NCI-H128 (cell line): ENCODE measurements around the gene SEMA3B.
"Not testable (repeated sequence)": the region's sequence is repeated elsewhere in the genome, so short reads cannot be mapped to it uniquely, and the experiment has no call there.

Source experiments
- DNase-seq: peaks from one replicate; lab custom pipeline; 2025; ENCODE audit not compliant: unreplicated experiment; lab: John Stamatoyannopoulos, UW

Gene SEMA3B

DNA sequence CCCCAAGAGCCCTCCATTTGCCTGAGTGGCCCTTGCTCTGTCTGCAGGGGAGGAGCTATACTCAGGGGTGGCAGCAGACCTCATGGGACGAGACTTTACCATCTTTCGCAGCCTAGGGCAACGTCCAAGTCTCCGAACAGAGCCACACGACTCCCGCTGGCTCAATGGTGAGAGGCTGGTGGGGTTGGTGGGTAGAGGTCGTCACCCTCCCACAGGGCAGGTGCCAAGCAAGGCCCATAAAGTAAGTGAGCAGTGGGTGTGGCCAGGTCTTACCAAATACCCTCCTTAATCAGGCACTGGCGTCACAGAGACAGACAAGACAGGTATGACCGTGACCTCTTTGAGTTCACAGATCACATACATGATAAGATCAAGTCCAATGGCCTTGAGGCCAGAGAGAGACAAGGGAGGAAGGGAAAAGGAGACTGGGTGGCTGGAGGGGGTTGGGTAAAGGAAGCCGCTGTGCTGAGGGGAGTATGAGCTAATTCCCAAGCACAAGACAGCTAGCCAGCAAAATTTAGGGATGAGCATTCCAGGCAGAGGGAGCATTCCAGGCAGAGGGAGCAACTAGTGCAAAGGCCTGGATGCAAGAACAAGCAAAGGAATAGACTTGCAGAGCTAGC lies 2.5 kb downstream of the SEMA3B start:
- DNase-seq, result no peak

DNA sequence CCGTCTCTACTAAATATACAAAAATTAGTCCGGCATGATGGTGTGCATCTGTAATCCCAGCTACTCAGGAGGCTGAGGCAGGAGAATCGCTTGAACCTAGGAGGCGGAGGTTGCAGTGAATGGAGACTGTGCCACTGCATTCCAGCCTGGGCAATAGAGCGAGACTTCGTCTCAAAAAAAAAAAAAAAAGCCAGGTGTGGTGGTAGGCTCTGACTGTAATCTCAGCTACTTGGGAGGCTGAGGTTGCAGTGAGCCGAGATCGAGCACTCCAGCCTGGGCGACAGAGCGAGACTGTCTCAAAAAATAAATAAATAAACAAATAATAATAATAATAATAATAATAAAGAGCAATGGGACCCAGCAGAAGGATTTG lies 3.6 kb downstream of the SEMA3B start:
- not testable (repeated sequence) for DNase-seq

DNA sequence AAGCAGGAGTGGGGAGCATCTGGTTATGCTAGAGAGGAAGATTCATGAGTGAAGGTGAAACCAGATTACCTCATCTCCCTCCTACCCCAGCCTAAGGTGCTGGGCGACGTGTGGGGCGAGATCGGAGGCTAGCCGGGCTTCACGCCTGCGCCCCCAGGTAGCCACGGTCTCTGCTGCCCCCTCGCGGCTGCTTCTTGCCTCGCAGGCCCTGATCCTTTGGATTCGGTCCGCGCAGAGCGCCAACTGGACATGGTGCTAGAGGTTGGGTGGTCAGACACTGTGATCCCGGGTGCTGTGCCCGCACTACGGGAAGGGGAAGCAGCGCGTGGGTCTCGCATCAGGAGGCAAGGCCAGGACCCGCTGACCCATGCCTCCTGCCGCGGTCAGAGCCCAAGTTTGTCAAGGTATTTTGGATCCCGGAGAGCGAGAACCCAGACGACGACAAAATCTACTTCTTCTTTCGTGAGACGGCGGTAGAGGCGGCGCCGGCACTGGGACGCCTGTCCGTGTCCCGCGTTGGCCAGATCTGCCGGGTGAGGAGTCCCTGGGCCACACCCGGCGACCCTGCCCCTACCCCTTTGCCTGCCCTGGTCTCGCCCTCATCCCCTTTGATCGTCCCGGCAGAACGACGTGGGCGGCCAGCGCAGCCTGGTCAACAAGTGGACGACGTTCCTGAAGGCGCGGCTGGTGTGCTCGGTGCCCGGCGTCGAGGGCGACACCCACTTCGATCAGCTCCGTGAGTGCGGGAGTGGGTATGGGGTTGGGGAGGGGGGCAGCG lies 4.2 kb downstream of the SEMA3B start:
- DNase-seq, result peak; percentile 75

DNA sequence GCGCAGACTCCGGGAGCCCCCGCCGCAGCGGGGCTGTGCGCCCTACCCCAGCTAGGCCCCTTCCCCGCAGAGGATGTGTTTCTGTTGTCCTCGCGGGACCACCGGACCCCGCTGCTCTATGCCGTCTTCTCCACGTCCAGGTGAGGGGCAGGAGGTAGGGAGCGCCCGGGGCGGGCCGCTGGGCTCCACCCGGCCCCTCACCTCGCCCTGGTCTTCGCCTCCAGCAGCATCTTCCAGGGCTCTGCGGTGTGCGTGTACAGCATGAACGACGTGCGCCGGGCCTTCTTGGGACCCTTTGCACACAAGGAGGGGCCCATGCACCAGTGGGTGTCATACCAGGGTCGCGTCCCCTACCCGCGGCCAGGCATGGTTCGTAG lies 4.7 kb downstream of the SEMA3B start:
- no peak for DNase-seq

DNA sequence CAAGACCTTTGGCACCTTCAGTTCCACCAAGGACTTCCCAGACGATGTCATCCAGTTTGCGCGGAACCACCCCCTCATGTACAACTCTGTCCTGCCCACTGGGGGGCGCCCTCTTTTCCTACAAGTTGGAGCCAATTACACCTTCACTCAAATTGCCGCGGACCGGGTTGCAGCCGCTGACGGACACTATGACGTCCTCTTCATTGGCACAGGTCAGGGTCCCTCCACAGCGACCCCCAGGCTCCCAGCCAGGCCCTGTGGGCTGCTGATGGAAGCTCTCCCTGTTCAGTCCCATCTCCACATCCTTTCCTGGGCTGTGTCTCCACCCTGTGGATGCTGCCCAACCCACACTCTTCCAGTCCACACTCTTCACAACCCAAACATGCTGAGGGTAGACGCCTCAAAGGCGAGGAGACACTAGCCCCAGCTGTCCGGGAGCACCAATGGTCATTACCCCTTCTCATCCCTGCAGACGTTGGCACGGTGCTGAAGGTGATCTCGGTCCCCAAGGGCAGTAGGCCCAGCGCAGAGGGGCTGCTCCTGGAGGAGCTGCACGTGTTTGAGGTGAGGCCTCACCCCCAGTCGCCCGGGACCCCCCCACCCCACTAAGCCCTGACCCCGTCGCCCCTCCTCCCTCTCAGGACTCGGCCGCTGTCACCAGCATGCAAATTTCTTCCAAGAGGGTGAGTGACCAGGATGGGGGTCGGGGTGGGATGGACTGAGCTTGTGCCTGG lies 5.6 kb downstream of the SEMA3B start:
- DNase-seq, result no peak

DNA sequence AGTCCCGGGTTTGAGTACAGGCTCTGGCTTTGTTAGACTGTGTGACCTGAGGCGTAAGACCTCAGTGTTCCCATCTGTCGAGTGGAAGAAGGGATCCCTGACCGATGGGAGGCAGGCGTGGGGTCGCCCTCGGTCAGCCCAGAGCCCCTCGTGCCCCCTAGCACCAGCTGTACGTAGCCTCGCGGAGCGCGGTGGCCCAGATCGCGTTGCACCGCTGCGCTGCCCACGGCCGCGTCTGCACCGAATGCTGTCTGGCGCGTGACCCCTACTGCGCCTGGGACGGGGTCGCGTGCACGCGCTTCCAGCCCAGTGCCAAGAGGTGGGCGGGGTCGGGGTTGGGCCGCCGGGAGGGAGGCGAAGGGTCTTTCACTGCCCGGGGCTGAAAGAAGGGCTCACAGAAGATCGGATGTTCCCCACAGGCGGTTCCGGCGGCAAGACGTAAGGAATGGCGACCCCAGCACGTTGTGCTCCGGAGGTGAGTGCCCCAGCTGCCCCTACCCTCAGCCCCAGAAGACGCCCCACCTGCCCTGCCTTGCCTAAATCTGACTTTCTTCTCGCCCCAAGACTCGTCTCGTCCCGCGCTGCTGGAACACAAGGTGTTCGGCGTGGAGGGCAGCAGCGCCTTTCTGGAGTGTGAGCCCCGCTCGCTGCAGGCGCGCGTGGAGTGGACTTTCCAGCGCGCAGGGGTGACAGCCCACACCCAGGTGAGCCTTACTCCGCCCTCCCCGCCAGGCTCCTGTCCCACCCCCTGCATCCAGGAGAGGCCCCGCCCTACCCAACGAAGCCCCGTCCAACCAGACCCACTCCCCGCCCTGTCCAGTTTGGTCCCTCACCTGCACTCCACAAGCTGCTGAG lies 6.4 kb downstream of the SEMA3B start:
- DNase-seq, result no peak

DNA sequence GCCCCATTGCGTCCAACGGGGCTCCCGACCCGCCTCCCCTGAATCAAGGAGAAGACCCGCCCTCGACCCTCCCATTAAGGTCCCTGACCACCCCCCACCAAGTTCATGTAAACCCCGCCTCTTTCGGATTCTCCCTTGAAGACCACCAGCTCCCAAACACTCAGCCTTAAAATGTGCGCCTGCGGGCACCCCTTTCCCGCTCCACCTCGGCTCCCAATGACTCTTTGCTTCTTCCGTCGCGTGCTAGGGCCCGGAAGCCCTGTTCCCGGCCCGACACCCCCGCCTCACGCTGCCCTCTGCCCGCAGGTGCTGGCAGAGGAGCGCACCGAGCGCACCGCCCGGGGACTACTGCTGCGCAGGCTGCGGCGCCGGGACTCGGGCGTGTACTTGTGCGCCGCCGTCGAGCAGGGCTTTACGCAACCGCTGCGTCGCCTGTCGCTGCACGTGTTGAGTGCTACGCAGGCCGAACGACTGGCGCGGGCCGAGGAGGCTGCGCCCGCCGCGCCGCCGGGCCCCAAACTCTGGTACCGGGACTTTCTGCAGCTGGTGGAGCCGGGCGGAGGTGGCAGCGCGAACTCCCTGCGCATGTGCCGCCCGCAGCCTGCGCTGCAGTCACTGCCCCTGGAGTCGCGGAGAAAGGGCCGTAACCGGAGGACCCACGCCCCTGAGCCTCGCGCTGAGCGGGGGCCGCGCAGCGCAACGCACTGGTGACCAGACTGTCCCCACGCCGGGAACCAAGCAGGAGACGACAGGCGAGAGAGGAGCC lies 7.2 kb downstream of the SEMA3B start:
- DNase-seq, result no peak

DNA sequence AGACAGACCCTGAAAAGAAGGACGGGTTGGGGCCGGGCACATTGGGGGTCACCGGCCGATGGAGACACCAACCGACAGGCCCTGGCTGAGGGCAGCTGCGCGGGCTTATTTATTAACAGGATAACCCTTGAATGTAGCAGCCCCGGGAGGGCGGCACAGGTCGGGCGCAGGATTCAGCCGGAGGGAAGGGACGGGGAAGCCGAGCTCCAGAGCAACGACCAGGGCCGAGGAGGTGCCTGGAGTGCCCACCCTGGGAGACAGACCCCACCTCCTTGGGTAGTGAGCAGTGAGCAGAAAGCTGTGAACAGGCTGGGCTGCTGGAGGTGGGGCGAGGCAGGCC lies 7.8 kb downstream of the SEMA3B start:
- DNase-seq, result no peak

DNA sequence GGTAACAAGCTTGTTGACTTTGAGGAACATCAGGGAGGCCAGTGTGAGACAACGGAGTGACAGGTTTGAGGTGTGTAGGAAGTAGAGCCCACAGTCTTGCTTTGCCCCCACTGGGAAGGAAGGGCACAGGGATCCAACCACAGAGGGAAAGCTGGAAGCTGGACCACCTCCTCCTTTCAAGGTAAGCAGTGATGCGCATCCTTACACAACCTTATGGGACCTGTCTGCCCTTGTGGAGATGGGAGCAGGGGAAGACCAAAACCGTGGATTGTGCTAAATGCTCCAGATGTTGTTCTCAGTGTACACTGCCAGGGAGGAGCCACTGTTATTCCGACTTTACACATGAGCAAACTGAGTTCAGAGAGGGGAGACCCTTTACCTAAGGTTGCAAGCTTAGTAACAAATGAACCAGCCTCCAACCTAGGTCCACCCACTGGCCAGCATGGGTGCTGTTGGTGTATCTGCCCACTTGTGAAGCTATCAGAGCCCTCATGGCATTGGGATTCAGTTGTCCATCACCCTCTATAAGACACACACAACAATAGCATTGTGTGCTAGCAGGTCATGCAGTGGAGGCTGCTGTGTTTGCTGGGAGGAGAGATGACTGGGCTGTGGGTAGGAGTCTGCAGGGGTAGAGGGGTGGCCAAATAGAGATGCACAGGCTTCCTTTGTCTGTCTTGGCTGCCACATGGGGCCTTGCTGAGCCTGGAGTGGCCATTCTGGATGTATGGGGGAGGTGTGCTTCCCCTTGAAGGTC lies 9.4 kb downstream of the SEMA3B start:
- DNase-seq, result no peak

DNA sequence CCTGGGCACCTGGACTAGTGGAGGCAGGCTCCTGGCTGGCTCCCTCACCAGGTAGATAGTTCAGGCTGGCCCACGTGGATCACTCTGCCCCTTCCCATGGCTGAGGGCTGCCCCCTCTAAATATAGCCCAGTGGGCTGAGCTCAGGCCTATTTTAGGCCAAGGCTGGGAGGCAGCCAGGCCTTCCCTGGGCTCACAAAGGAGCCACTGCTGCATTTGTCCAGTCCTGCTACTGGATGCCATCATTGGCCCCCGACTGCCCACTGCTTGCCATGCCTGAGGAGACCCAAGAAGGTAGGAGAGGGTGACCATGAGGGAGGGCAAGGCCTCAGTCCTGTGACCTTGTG lies 9.9 kb downstream of the SEMA3B start, which contains the start of gene LSMEM2:
Gene LSMEM2, plus strand, starts transcription at position 208 of the 345 bp plus-strand sequence. Its CDS starts 27 bp downstream, at position 235.
- DNase-seq, result no peak

DNA sequence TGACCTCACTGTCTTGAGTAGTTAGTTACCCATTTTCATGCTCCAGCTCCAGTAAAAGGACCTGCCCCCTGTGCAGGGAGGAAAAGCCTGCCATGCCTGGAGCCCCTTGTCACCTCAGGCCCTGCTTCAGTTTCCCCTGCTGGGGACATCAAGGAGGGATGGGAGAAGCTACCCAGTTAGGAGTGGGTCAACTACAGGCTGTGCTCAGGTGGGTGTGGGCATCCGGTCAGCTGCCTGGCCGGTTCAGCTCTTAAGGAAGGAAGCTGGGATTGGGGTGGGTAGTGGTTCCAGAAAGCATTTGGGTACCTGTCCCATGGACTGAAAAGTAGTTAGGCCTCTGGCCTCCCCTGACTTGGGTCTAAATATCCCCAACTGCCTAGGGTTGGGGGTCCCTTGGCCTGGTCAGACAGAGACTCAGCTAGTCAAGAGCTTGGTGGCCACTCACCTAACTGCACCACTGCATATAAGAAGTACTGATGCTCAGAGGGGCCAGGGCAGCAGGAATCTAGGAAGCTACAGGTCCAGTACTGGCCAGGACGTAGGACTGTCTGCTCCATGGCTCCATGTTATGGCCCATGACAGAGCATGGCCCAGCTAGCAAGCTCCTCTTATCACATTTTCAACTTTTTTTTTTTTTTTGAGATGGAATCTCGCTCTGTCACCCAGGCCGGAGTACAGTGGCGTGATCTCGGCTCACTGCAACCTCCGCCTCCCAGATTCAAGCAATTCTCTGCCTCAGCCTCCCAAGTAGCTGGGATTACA lies 10.5 kb downstream of the SEMA3B start:
- no peak for DNase-seq

DNA sequence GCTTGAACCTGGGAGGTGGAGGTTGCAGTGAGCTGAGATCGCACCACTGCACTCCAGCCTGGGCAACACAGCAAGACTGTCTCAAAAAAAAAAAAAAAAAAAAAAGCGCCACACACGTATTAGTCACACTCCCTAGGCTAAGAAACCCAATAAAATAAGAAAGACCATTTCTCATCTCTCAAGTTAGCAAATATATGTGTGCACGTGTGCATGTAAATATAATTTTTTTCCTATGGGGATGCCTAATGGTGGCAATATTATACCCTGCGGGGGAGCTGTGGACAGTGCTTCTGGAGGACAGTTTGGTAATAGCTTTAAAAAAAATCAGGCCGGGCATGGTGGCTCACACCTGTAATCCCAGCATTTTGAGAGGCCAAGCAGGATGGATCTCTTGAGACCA lies 15.2 kb downstream of the SEMA3B start:
- not testable (repeated sequence) for DNase-seq

DNA sequence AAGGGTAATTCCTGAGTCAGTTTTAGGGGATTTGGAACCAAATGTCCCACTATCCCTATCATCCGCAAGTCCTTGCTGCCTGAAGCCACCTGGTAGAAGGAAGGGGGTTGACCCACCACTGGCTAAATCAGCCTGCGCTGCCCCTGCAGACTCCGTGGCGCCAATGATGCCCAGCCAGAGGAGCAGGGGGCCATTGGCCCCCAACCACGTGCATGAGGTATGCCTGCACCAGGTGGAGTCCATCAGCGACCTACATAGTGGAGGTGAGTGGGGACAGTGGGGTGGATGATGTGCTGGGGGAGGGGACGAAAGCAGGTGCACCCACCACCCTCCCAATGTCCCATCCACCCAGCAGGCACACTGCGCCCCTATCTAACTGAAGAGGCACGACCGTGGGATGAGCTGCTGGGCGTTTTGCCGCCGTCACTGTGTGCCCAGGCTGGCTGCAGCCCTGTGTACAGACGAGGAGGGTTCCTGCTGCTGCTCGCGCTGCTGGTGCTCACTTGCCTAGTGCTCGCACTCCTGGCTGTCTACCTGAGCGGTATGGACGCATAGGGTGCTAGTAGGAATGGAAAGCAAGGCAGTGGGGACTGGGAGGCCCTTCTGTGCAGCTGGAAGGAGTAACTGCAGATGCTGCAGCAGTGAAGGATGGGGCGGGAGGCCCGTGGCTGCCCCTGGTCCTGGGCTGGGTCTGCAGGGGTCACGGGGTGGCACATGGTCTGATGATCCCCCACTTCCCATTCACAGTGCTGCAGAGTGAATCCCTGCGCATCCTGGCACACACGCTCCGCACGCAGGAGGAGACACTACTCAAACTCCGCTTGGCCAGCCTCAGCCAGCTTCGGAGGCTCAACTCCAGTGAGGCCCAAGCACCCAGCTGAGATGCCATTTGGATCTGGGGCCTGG lies 17.6 kb downstream of the SEMA3B start:
- no peak for DNase-seq

DNA sequence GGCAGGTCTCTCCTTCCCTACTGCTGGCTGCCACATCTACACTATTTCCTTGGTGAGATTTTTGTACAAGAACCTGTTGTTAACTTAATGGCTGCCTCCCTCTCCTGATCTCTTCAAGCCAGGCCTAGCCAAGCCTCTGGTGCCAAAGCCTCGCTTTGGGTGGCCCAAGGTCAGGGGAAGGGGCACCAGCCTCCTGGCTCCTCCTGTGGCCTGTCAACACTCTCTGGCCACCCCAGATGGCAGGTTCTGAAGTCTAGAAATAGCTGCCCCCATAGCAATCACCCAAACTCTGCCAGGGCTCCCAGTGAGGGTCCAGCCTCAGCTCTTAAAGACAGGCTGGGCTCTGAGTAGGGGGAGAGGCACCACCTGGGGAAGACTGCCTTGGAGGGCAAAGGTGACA lies 18.3 kb downstream of the SEMA3B start:
- DNase-seq, result no peak

DNA sequence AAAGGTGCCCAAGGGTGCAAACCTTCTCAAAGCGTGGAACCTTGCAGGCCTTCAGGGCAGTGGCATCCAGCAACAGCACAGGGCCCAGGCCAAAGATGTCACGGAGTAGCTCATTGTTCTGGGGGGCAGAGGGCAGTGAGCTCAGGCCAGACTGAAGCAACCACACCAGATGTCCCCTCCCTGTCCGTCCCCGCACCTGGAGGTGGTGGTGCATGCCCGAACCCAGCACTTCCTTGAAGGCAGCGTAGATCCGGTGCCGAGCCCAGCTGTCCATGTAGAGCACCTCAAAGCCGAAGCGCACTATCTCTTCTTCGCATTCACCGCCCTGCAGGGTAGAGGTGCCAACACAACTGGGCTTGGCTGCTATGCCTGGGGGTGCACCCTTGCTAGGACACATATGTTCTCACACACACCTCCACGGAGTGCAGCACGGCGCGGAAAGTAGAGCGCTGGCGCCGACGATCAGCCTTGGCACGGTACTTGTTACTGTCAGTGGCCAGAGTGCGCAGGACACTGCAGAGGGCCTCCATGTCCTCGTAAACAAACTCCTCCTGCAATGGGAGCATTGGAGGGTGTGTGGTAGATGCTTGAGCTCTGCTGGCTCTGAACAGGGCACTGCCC lies 19.6 kb downstream of the SEMA3B start:
- DNase-seq, result no peak

DNA sequence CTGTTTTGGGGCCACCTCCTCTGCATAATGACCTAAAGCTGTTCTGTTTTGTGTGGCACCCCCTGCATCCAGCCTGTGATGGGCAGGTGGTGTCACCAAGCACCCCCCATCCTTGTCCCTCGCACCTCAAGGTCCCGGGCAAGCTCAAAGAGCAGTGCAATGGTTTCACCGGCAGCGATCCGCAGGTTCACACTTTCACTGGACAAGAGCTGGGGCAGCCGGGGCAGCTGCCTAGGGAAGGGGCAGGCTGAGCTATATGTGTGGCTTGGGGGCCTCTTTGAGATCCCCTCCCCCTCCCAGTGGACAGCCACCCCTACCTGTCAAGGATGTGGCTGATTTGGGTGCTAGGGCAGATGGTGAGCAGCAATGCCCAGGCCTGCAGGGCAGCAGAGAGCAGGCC lies 20.2 kb downstream of the SEMA3B start:
- no peak for DNase-seq

DNA sequence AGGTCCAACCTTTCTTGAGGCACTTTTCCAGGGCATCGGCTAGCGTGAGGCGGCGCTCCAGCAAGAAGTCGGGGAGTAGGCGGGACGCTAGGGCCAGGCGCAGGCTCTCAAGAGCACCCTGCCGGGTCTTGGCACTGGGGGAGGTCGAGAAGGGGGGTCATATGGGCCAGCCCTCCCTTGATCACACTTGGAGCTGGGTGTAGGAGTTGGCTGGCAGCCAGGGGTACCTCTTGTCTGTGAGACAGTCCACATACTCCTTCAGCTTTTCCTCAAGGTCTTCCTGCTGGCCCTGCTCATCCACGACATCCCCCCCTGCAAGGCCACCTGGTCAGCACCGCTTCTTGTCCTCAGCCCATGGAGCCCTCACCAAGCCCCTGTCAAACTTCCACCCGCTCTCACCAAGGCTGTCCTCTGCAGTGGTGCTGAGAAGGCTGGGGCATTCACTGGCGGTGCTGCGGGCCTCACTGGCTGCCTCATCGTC lies 21.3 kb downstream of the SEMA3B start:
- DNase-seq, result no peak
